Pancreas (tissue), 10 donors: Measurements from ENCODE around the gene ELOVL1. TPM values are rescaled to one million over a fixed set of nuclear protein-coding genes. Genes with fewer than 3 reads are reported as not detected.
"Not testable (repeated sequence)": the region's sequence is repeated elsewhere in the genome, so short reads cannot be mapped to it uniquely, and the experiment has no call there.

Source experiments
- ATAC-seq, 4 donors: fragments of 200-7000 bp; cut with Tn5 transposase; one replicate each; pipeline versions ENCODE4 v1.8.0 to v1.9.1; 2020; ENCODE audit warnings: mild to moderate bottlenecking in 4 of 4, moderate library complexity in 4 of 4
- DNase-seq, 6 donors: peaks; one replicate each; pipeline ENCODE4 v3.0.0-alpha.2; 2020
- FAIRE-seq: peaks from 2 replicates; lab custom pipeline; 2012; peaks lifted over from hg19 to GRCh38; lab: Jason Lieb, UNC
- H3K27ac ChIP-seq, 4 donors: fragments of 200-600 bp; sonication (generic); 1 replicate in 3 of 4; 2 replicates in 1 of 4; pipeline versions ENCODE4 v1.5.0 to v1.8.0; 2020
- H3K27me3 ChIP-seq, 4 donors: fragments of 200-600 bp; one replicate each; pipeline ENCODE4 v1.8.0; 2021
- H3K36me3 ChIP-seq, 3 donors: fragments of 200-600 bp; sonication (generic) in 1 of 3; one replicate each; pipeline versions ENCODE4 v1.5.0 to v1.8.0; 2020 to 2021
- H3K4me1 ChIP-seq, 3 donors: fragments of 200-600 bp; one replicate each; pipeline ENCODE4 v1.8.0; 2021
- H3K4me3 ChIP-seq, 4 donors: fragments of 200-600 bp; sonication (generic) in 2 of 4; one replicate each; pipeline versions ENCODE4 v1.5.0 to v1.8.0; 2020 to 2021
- H3K9me3 ChIP-seq, 4 donors: fragments of 200-600 bp; one replicate each; pipeline ENCODE4 v1.8.0; 2021
- WGBS, 2 donors: extraction: QIAGEN DNeasy Blood & Tissue Kit; methylation state at CpG; one replicate each; pipeline ENCODE4 v1.1.7; 2013; 5-methylcytosine and 5-hydroxymethylcytosine counted together
- intact Hi-C, 3 donors: fragments of 100-400 bp; cut with DNase I; formaldehyde crosslinking; loops; one replicate each; pipeline versions ENCODE4 v1.11.1 to v1.14.2; 2022
- polyA plus RNA-seq, 2 donors: library from polyadenylated mRNA; stranded (reverse); fragments of 200-250 nt; gene quantifications; one replicate each; pipeline ENCODE4 v1.2.3, GENCODE V29; 2013
- total RNA-seq, 6 donors: library from RNA; stranded (reverse); fragmentation: NEBNext Ultra II Directional in 4 of 6; extraction: Animal tissue kit (Norgen Biotek cat#: 25700) in 4 of 6; gene quantifications; one replicate each; pipeline versions ENCODE4 v1.2.1 to v1.2.4, GENCODE V29; 2021 to 2023
- TF ChIP-seq, protein P1 (sequence below), 4 donors: fragments of 200-600 bp; sonication (generic) in 3 of 4; IDR thresholded peaks; one replicate each; pipeline versions ENCODE4 v1.5.0 to v1.8.0; 2021; ENCODE audit warnings: antibody characterized with exemption in 4 of 4
- donor health status: healthy with polysubstance abuse.
- donor health status: DM: no; HTN: no; CAD: no; lungs with moderate emphysema.
- donor health status: DM: no; HTN: no; CAD: no.
- donor health status: control.
- donor health status: control.
- donor health status: Bipolar disorder and iron deficiency.
- donor health status: DM: yes; HTN: yes; CAD: no.
- donor health status: DM: no; HTN: no; CAD: no.
- donor health status: DM: no; HTN: no; CAD: no.
- donor health status: DM: yes; HTN: yes; CAD: no.

ELOVL1 gene
- total and polyA plus RNA-seq, 8 donors = 22.8 to 44.9 (median 31.6) TPM

DNA sequence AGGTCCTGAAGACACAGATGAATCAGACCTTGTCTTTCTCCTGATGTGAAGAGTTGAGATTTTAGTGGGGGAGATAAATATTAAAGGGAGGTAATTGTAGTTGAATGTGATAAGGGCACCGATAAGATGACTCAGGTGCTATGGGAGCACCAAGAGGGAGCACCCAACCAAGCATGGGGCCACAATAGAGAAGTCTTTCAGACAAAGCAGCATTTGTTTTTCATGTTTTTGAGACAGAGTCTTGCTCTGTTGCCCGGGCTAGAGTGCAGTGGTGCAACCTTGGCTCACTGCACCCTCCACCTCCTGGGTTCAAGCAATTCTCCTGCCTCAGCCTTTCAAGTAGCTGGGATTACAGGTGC lies 38.0 kb upstream of the ELOVL1 start:
- intact Hi-C loops = no loop called here
- H3K4me3 ChIP-seq = no peak overlapping the region
- DNase-seq (no peak), FAIRE-seq (no peak), ATAC-seq (no peak)
- no peaks in the 10 kb centered on the region for H3K4me1 ChIP-seq
- H3K9me3 ChIP-seq = no peaks in the 10 kb centered on the region
- TF ChIP-seq, protein P1, sequence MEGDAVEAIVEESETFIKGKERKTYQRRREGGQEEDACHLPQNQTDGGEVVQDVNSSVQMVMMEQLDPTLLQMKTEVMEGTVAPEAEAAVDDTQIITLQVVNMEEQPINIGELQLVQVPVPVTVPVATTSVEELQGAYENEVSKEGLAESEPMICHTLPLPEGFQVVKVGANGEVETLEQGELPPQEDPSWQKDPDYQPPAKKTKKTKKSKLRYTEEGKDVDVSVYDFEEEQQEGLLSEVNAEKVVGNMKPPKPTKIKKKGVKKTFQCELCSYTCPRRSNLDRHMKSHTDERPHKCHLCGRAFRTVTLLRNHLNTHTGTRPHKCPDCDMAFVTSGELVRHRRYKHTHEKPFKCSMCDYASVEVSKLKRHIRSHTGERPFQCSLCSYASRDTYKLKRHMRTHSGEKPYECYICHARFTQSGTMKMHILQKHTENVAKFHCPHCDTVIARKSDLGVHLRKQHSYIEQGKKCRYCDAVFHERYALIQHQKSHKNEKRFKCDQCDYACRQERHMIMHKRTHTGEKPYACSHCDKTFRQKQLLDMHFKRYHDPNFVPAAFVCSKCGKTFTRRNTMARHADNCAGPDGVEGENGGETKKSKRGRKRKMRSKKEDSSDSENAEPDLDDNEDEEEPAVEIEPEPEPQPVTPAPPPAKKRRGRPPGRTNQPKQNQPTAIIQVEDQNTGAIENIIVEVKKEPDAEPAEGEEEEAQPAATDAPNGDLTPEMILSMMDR (IDR thresholded peaks at IDR 0.05) = no peak
- no peak overlapping the region for H3K27ac ChIP-seq
- 85 to 89% methylated on average over 2 of the region's 2 CpGs for WGBS, 2 donors
- H3K36me3 ChIP-seq = peaks cover 0 to 25% (median 7%) of the 10 kb centered on the region in 3 donors
- no peaks in the 10 kb centered on the region for H3K27me3 ChIP-seq

GRCh38 chr1:43405219-43405875 lies 37.5 kb upstream of the ELOVL1 start:
- DNase-seq = no peak
- Histone ChIP-seq H3K4me3 (no peak overlapping the region), H3K36me3 (peaks cover 0 to 25% (median 7%) of the 10 kb centered on the region in 3 donors), H3K9me3 (no peaks in the 10 kb centered on the region), H3K4me1 (no peaks in the 10 kb centered on the region), H3K27ac (no peak overlapping the region), H3K27me3 (no peaks in the 10 kb centered on the region)
- peak in 1 of 4 donors; percentile 14 for ATAC-seq
- WGBS, 2 donors = 87% methylated on average over 6 of the region's 6 CpGs
- intact Hi-C loops = no loop called here
- FAIRE-seq = no peak
- TF ChIP-seq, protein P1 (IDR thresholded peaks at IDR 0.05) = no peak

- Histone ChIP-seq H3K9me3 (no peaks in the 10 kb centered on the region), H3K27ac (no peak overlapping the region), H3K4me3 (no peak overlapping the region), H3K4me1 (no peaks in the 10 kb centered on the region), H3K27me3 (no peaks in the 10 kb centered on the region), H3K36me3 (peaks cover 0 to 25% (median 7%) of the 10 kb centered on the region in 3 donors)
- ATAC-seq (no peak), FAIRE-seq (no peak), DNase-seq (no peak)
- intact Hi-C loops = no loop called here
- TF ChIP-seq, protein P1 (IDR thresholded peaks at IDR 0.05) = no peak
- whole genome bisulfite sequencing, 2 donors = 95% methylated on average over 6 of the region's 6 CpGs
These were observed 36.5 kb upstream of the ELOVL1 start for GRCh38 chr1:43404353-43404752.

- H3K4me3 ChIP-seq = no peak overlapping the region
- ATAC-seq = no peak
- H3K4me1 ChIP-seq = no peaks in the 10 kb centered on the region
- H3K9me3 ChIP-seq = no peaks in the 10 kb centered on the region
- no peaks in the 10 kb centered on the region for H3K27me3 ChIP-seq
- TF ChIP-seq, protein P1 (IDR thresholded peaks at IDR 0.05) = no peak
- H3K36me3 ChIP-seq = peaks cover 0 to 25% (median 7%) of the 10 kb centered on the region in 3 donors
- DNase-seq = no peak
- WGBS, 2 donors = 74% methylated on average over 6 of the region's 6 CpGs
- intact Hi-C loops = no loop called here
- H3K27ac ChIP-seq = no peak overlapping the region
- FAIRE-seq = no peak
These were observed 34.5 kb upstream of the ELOVL1 start for GRCh38 chr1:43402089-43402865.

- H3K27me3 ChIP-seq, H3K4me1 ChIP-seq, H3K9me3 ChIP-seq, FAIRE-seq, H3K4me3 ChIP-seq, H3K27ac ChIP-seq, DNase-seq, intact Hi-C loops, ATAC-seq: not testable (repeated sequence)
- peaks cover 0 to 12% (median 7%) of the 10 kb centered on the region in 3 donors for H3K36me3 ChIP-seq
- 94 to 95% methylated on average over 9 of the region's 9 CpGs for WGBS, 2 donors
These were observed 32.6 kb upstream of the ELOVL1 start for GRCh38 chr1:43400441-43400840.
